GM12878 (cell line): ENCODE data around the gene TNNC2. TPM values are rescaled to one million over a fixed set of nuclear protein-coding genes. Genes with fewer than 3 reads are reported as not detected.

Experiments used
- ASH2L ChIP-seq: fragments of 300-600, 200-600 bp; sonication (generic); IDR thresholded peaks from 2 replicates; pipeline ENCODE4 v1.6.1; 2017; ENCODE audit warnings: low read depth, mild to moderate bottlenecking, borderline replicate concordance
- CHD1 ChIP-seq: IDR thresholded peaks from 2 replicates; pipeline ENCODE4 v1.6.1; 2012; ENCODE audit warnings: low read depth, low read length, improper control_type of control experiment
- E4F1 ChIP-seq: fragments of 450-650 bp; IDR thresholded peaks from 2 replicates; pipeline ENCODE4 v1.6.1; 2018; ENCODE audit warnings: borderline replicate concordance, mild to moderate bottlenecking; ENCODE audit not compliant: partially characterized antibody
- GATAD2B ChIP-seq: fragments of 450-650 bp; conservative IDR thresholded peaks from 2 replicates; pipeline ENCODE4 v1.6.1; 2017; ENCODE audit warnings: low read depth, mild to moderate bottlenecking, moderate library complexity
- HDGF ChIP-seq: fragments of 450-650 bp; IDR thresholded peaks from 2 replicates; pipeline ENCODE4 v1.6.1; 2016; ENCODE audit warnings: antibody characterized with exemption
- IRF4 ChIP-seq: IDR thresholded peaks from 2 replicates; pipeline ENCODE4 v1.6.1; 2011; ENCODE audit warnings: low read depth, low read length
- IRF5 ChIP-seq: fragments of 450-650 bp; IDR thresholded peaks from 2 replicates; pipeline ENCODE4 v1.6.1; 2017; ENCODE audit warnings: borderline replicate concordance
- JUNB ChIP-seq: IDR thresholded peaks from 2 replicates; pipeline ENCODE4 v1.6.1; 2016; ENCODE audit warnings: antibody characterized with exemption, mild to moderate bottlenecking
- KDM1A ChIP-seq: fragments of 200-600 bp; sonication (generic); IDR thresholded peaks from 2 replicates; pipeline ENCODE4 v1.6.1; 2016; ENCODE audit warnings: borderline replicate concordance
- MTA2 ChIP-seq: fragments of 450-650 bp; IDR thresholded peaks from 2 replicates; pipeline ENCODE4 v1.6.1; 2016; ENCODE audit warnings: low read depth, mild to moderate bottlenecking, moderate library complexity
- POLR2AphosphoS2 ChIP-seq: IDR thresholded peaks from 2 replicates; pipeline ENCODE4 v1.6.1; 2011; ENCODE audit warnings: low read depth, mild to moderate bottlenecking, low read length, improper control_type of control experiment, moderate library complexity
- SPI1 ChIP-seq: IDR thresholded peaks from 2 replicates; pipeline ENCODE4 v1.6.1; 2011; ENCODE audit warnings: low read depth, mild to moderate bottlenecking, low read length, moderate library complexity, borderline replicate concordance; ENCODE audit not compliant: insufficient read depth
- TBL1XR1 ChIP-seq: IDR thresholded peaks from 2 replicates; pipeline ENCODE4 v1.6.1; 2012; ENCODE audit warnings: low read depth, low read length, improper control_type of control experiment
- YY1 ChIP-seq: IDR thresholded peaks from 2 replicates; pipeline ENCODE4 v1.6.1; 2011; ENCODE audit warnings: low read depth, mild to moderate bottlenecking, low read length
- ZBED1 ChIP-seq: IDR thresholded peaks from 2 replicates; pipeline ENCODE4 v1.6.1; 2016; ENCODE audit warnings: borderline replicate concordance
- ZNF207 ChIP-seq: fragments of 450-650 bp; IDR thresholded peaks from 2 replicates; pipeline ENCODE4 v1.6.1; 2014; ENCODE audit warnings: antibody characterized with exemption, mild to moderate bottlenecking, borderline replicate concordance
- ZNF24 ChIP-seq: fragments of 450-650 bp; IDR thresholded peaks from 2 replicates; pipeline ENCODE4 v1.6.1; 2017; ENCODE audit warnings: antibody characterized with exemption, mild to moderate bottlenecking
- ZNF274 ChIP-seq: IDR thresholded peaks from one replicate; pipeline ENCODE4 v1.8.0; 2011; ENCODE audit not compliant: insufficient read length, insufficient read depth
- polyA plus RNA-seq, 11 experiments: library from polyadenylated mRNA; depleted of rRNA in 4 of 11; unstranded in 6 of 11; stranded (reverse) in 5 of 11; fragments of >200 nt; fragmentation: Nextera tagmentation in 4 of 11; fragmentation: Illumina TruSeq in 1 of 11; extraction: Ambion mirVana in 4 of 11; extraction: Trizol in 1 of 11; gene quantifications; 1 replicate in 1 of 11; 2 replicates in 10 of 11; pipeline versions ENCODE4 v1.2.1 to v1.2.3, GENCODE V29; 2011 to 2016; ENCODE audit warnings: inconsistent platforms in 2 of 11, missing spikeins in 2 of 11, low read depth in 1 of 11
- total RNA-seq, 4 experiments: library from RNA; depleted of rRNA in 3 of 4; stranded (reverse); fragments of >200 nt in 3 of 4; fragmentation: Illumina TruSeq in 1 of 4; extraction: Trizol in 1 of 4; gene quantifications; 2 replicates each; pipeline versions ENCODE4 v1.2.1 to v1.2.3, GENCODE V29; 2013 to 2021
- TF ChIP-seq, protein P1 (sequence below): IDR thresholded peaks from 2 replicates; pipeline ENCODE4 v1.6.1; 2011; ENCODE audit warnings: mild to moderate bottlenecking, low read depth, low read length, moderate library complexity; ENCODE audit not compliant: insufficient replicate concordance
- TF ChIP-seq, protein P2 (sequence below): fragments of 450-650 bp; formaldehyde crosslinking; IDR thresholded peaks from 2 replicates; pipeline ENCODE4 v1.5.0; 2022; ENCODE audit warnings: mild to moderate bottlenecking, missing genetic modification characterization
- TF ChIP-seq, protein P3 (sequence below): IDR thresholded peaks from 2 replicates; pipeline ENCODE4 v1.6.1; 2012; ENCODE audit warnings: low read depth, low read length, improper control_type of control experiment

The TNNC2 gene
- total and polyA plus RNA-seq, 10 of the 15 experiments (the other 5 are each of a cell fraction or from before 2014, with no cell fraction given), result 0.37 TPM; not detected in 9

DNA sequence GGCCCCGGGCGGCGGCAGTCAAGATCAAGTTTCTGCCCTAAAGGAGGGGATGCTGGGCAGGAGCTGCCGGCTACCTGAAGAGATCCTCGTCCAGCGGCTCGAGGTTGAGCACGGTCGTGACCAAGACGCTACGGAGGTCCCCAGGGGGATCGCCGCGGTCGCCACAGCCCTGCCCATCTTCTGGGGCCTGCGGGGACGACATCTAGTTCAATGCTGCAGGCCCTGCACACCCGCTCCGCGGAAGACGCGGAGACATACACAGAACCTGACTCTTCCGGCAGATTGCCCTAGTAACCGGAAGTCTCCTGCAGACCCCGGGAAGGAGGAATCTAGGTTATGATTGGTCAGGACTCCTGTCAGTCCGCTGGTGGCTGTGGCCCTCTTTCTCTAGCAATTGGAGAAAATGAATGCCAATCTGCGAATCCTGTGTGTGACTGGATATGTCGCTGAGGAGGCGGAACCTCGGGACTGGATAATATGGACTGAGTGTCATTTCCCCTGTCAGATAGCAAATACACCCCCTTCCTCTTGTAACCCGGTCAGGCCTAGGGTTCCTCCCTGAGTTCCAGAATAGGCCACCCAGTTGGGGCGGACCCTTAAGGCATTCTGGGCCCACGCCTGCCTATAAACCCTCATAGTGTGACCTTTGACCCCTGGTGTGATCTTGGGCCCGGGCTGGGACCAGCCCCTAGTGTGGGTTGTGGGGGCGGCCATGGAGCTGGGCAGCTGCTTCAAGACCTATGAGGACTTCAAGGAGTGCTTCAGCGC lies 30.2 kb upstream of the TNNC2 start, which contains the start of the genes ACOT8 and ZSWIM3 (continued):
- TF ChIP-seq ASH2L (no peak), SPI1 (peak; percentile 56; the same call in 1 of the 2 replicates), ZBED1 (0 out of 2 replicates have a peak, but pooled peaks have one; percentile 65), MTA2 (peak; percentile 85), GATAD2B (peak; percentile 50; the same call in 1 of the 2 replicates), JUNB (no peak), POLR2AphosphoS2 (peak; percentile 96), ZNF24 (no peak), HDGF (no peak), YY1 (no peak; the same call in 1 of the 2 replicates), IRF4 (peak; percentile 17; the same call in 1 of the 2 replicates), IRF5 (no peak), KDM1A (no peak), ZNF274 (no peak), CHD1 (no peak), ZNF207 (no peak), E4F1 (peak; percentile 92), TBL1XR1 (0 out of 2 replicates have a peak, but pooled peaks have one; percentile 16)
- TF ChIP-seq, protein P1, sequence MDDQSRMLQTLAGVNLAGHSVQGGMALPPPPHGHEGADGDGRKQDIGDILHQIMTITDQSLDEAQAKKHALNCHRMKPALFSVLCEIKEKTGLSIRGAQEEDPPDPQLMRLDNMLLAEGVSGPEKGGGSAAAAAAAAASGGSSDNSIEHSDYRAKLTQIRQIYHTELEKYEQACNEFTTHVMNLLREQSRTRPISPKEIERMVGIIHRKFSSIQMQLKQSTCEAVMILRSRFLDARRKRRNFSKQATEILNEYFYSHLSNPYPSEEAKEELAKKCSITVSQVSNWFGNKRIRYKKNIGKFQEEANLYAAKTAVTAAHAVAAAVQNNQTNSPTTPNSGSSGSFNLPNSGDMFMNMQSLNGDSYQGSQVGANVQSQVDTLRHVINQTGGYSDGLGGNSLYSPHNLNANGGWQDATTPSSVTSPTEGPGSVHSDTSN, result peak; percentile 100
- TF ChIP-seq, protein P2, sequence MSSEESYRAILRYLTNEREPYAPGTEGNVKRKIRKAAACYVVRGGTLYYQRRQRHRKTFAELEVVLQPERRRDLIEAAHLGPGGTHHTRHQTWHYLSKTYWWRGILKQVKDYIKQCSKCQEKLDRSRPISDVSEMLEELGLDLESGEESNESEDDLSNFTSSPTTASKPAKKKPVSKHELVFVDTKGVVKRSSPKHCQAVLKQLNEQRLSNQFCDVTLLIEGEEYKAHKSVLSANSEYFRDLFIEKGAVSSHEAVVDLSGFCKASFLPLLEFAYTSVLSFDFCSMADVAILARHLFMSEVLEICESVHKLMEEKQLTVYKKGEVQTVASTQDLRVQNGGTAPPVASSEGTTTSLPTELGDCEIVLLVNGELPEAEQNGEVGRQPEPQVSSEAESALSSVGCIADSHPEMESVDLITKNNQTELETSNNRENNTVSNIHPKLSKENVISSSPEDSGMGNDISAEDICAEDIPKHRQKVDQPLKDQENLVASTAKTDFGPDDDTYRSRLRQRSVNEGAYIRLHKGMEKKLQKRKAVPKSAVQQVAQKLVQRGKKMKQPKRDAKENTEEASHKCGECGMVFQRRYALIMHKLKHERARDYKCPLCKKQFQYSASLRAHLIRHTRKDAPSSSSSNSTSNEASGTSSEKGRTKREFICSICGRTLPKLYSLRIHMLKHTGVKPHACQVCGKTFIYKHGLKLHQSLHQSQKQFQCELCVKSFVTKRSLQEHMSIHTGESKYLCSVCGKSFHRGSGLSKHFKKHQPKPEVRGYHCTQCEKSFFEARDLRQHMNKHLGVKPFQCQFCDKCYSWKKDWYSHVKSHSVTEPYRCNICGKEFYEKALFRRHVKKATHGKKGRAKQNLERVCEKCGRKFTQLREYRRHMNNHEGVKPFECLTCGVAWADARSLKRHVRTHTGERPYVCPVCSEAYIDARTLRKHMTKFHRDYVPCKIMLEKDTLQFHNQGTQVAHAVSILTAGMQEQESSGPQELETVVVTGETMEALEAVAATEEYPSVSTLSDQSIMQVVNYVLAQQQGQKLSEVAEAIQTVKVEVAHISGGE (CRISPR knock-in tag), result no peak
- TF ChIP-seq, protein P3, sequence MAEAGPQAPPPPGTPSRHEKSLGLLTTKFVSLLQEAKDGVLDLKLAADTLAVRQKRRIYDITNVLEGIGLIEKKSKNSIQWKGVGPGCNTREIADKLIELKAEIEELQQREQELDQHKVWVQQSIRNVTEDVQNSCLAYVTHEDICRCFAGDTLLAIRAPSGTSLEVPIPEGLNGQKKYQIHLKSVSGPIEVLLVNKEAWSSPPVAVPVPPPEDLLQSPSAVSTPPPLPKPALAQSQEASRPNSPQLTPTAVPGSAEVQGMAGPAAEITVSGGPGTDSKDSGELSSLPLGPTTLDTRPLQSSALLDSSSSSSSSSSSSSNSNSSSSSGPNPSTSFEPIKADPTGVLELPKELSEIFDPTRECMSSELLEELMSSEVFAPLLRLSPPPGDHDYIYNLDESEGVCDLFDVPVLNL, result peak; percentile 39; the same call in 1 of the 2 replicates
